ENCODE measurements around the gene RAB29. TPM values are rescaled to one million over a fixed set of nuclear protein-coding genes. Genes with fewer than 3 reads are reported as not detected.

RAB29 gene
- polyA plus RNA-seq, 1 donor from 2014 or later = 0.40 TPM

- Histone ChIP-seq H3K9ac (ENCODE audit: low read length) (no peak overlapping the region), H3F3A (ENCODE audit: insufficient read depth, low read length, poor library complexity, severe bottlenecking) (no peaks in the 10 kb centered on the region), H3K36me3 (ENCODE audit: insufficient read depth, low read length) (no peaks in the 10 kb centered on the region), H3K4me2 (ENCODE audit: low read length) (no peak overlapping the region), H3K9me2 (ENCODE audit: insufficient read depth, low read length) (no peaks in the 10 kb centered on the region), H2AFZ (ENCODE audit: low read depth, low read length) (no peak overlapping the region), H4K20me1 (ENCODE audit: insufficient read depth) (no peaks in the 10 kb centered on the region), H3K9me3 (ENCODE audit: low read length) (no peaks in the 10 kb centered on the region), H3K27ac (ENCODE audit: low read length) (no peak overlapping the region), H3K4me3 (ENCODE audit: low read length) (no peak overlapping the region), H3K79me2 (replicated peaks; ENCODE audit: insufficient read depth, low read length) (no peaks in the 10 kb centered on the region), H3K27me3 (ENCODE audit: insufficient read depth, low read depth, low read length) (peaks cover 26% of the 10 kb centered on the region)
- no peak for TF ChIP-seq REST (IDR thresholded peaks at IDR 0.05; ENCODE audit: borderline replicate concordance)
- no peak for TF ChIP-seq EP300 (conservative IDR thresholded peaks at IDR 0.05; ENCODE audit: poor library complexity, severe bottlenecking)
Measured at GRCh38 chr1:205770618-205771017, 4.7 kb downstream of the RAB29 start.

DNA sequence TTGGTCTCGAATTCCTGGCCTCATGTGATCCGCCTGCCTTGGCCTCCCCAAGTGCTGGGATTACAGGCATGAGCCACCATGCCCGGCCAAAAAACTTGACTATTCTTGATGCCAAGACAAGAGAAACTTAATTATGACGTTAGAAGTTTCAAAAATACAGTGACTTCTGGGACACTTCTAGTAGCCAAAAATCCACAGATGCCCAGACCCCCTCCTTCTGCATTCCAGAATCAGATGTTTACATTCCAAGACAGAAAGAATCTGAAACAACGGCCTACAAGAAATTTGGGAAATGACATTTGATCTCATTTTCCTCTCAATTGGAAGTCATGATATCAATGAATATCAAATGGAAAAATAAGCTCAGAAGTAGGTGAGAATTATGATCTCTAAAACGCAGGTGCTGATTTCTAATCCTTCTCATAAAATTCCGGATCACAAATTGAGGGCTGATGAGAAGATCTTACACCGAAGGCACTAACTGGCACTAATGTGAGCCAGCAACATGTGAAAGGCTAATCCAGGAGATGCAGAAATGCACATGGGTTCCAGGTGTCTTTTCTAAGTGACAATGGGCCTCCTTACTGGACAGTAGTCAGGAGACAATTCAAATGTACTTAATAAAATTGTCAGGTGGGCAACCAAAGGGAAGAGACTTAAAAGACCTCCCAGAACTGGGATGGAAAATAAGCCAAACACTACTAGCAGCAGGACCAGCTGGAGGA is 5.5 kb downstream of the RAB29 start:
- H3K9me2 ChIP-seq (ENCODE audit: insufficient read depth, low read length) = no peaks in the 10 kb centered on the region
- H3K4me2 ChIP-seq (ENCODE audit: low read length) = no peak overlapping the region
- H3K9me3 ChIP-seq (ENCODE audit: low read length) = no peaks in the 10 kb centered on the region
- H2AFZ ChIP-seq (ENCODE audit: low read depth, low read length) = no peak overlapping the region
- H3K79me2 ChIP-seq (replicated peaks; ENCODE audit: insufficient read depth, low read length) = no peaks in the 10 kb centered on the region
- no peaks in the 10 kb centered on the region for H4K20me1 ChIP-seq (ENCODE audit: insufficient read depth)
- H3K27me3 ChIP-seq (ENCODE audit: insufficient read depth, low read depth, low read length) = peaks cover 19% of the 10 kb centered on the region
- no peaks in the 10 kb centered on the region for H3F3A ChIP-seq (ENCODE audit: insufficient read depth, low read length, poor library complexity, severe bottlenecking)
- TF ChIP-seq SMC3 (conservative IDR thresholded peaks at IDR 0.05; ENCODE audit: poor library complexity) = no peak
- TF ChIP-seq REST (IDR thresholded peaks at IDR 0.05; ENCODE audit: borderline replicate concordance) = no peak
- no peak for TF ChIP-seq CTCF (IDR thresholded peaks at IDR 0.05; ENCODE audit: poor library complexity, severe bottlenecking)
- no peak for TF ChIP-seq TAF1 (IDR thresholded peaks at IDR 0.05; ENCODE audit: low read depth)
- TF ChIP-seq EP300 (conservative IDR thresholded peaks at IDR 0.05; ENCODE audit: poor library complexity, severe bottlenecking) = no peak
- no peak for TF ChIP-seq MXI1 (conservative IDR thresholded peaks at IDR 0.05; ENCODE audit: poor library complexity, severe bottlenecking)
- no peak for TF ChIP-seq RAD21 (conservative IDR thresholded peaks at IDR 0.05)
- no peak for TF ChIP-seq POLR2AphosphoS5 (IDR thresholded peaks at IDR 0.05)
- TF ChIP-seq EZH2 (IDR thresholded peaks at IDR 0.05; ENCODE audit: borderline replicate concordance, insufficient read depth, low read length, poor library complexity, severe bottlenecking) = no peak
- H3K9ac ChIP-seq (ENCODE audit: low read length) = no peak overlapping the region
- H3K36me3 ChIP-seq (ENCODE audit: insufficient read depth, low read length) = no peaks in the 10 kb centered on the region
- H3K4me3 ChIP-seq (ENCODE audit: low read length) = no peak overlapping the region
- no peak overlapping the region for H3K27ac ChIP-seq (ENCODE audit: low read length)

Data from neural cell (in vitro differentiated cells).